ENCODE results near the gene MRAS. TPM values are rescaled to one million over a fixed set of nuclear protein-coding genes. Genes with fewer than 3 reads are reported as not detected.

Gene MRAS
- total RNA-seq, 1 donor from 2014 or later: 41.5 TPM

- peaks cover 7% of the 10 kb centered on the region for H3K36me3 Mint-ChIP-seq (ENCODE audit: unreplicated experiment)
- no peak overlapping the region for H3K4me3 Mint-ChIP-seq (ENCODE audit: unreplicated experiment)
- no peak for DNase-seq
- no peaks in the 10 kb centered on the region for H3K4me1 Mint-ChIP-seq (ENCODE audit: low read depth, unreplicated experiment)
- peaks cover 3% of the 10 kb centered on the region for H3K9me3 Mint-ChIP-seq (ENCODE audit: unreplicated experiment)
- H3K27me3 Mint-ChIP-seq (ENCODE audit: unreplicated experiment): peaks cover 20% of the 10 kb centered on the region
- H3K27ac Mint-ChIP-seq (ENCODE audit: unreplicated experiment): no peak overlapping the region
- TF ChIP-seq CTCF (IDR thresholded peaks at IDR 0.05; ENCODE audit: partially characterized antibody, unreplicated experiment): no peak
Measured at GRCh38 chr3:138438896-138439295, 90.5 kb downstream of the MRAS start.

- no peak overlapping the region for H3K4me3 Mint-ChIP-seq (ENCODE audit: unreplicated experiment)
- no peak for TF ChIP-seq CTCF (IDR thresholded peaks at IDR 0.05; ENCODE audit: partially characterized antibody, unreplicated experiment)
- H3K27ac Mint-ChIP-seq (ENCODE audit: unreplicated experiment): no peak overlapping the region
- no peaks in the 10 kb centered on the region for H3K4me1 Mint-ChIP-seq (ENCODE audit: low read depth, unreplicated experiment)
- peaks cover 16% of the 10 kb centered on the region for H3K27me3 Mint-ChIP-seq (ENCODE audit: unreplicated experiment)
- DNase-seq: no peak
- peaks cover 3% of the 10 kb centered on the region for H3K9me3 Mint-ChIP-seq (ENCODE audit: unreplicated experiment)
- peaks cover 6% of the 10 kb centered on the region for H3K36me3 Mint-ChIP-seq (ENCODE audit: unreplicated experiment)
Measured at GRCh38 chr3:138439646-138440045, 91.3 kb downstream of the MRAS start.

- Mint-ChIP-seq H3K4me1 (ENCODE audit: low read depth, unreplicated experiment) (no peaks in the 10 kb centered on the region), H3K4me3 (ENCODE audit: unreplicated experiment) (no peak overlapping the region), H3K9me3 (ENCODE audit: unreplicated experiment) (peaks cover 3% of the 10 kb centered on the region), H3K27me3 (ENCODE audit: unreplicated experiment) (peaks cover 16% of the 10 kb centered on the region), H3K27ac (ENCODE audit: unreplicated experiment) (no peak overlapping the region), H3K36me3 (ENCODE audit: unreplicated experiment) (peaks cover 6% of the 10 kb centered on the region)
- TF ChIP-seq CTCF (IDR thresholded peaks at IDR 0.05; ENCODE audit: partially characterized antibody, unreplicated experiment): no peak
- no peak for DNase-seq
Measured at GRCh38 chr3:138440121-138440521, 91.7 kb downstream of the MRAS start.

- H3K4me1 Mint-ChIP-seq (ENCODE audit: low read depth, unreplicated experiment): no peaks in the 10 kb centered on the region
- no peak for TF ChIP-seq CTCF (IDR thresholded peaks at IDR 0.05; ENCODE audit: partially characterized antibody, unreplicated experiment)
- H3K4me3 Mint-ChIP-seq (ENCODE audit: unreplicated experiment): no peak overlapping the region
Measured at GRCh38 chr3:138440596-138440995, 92.2 kb downstream of the MRAS start.

GRCh38 chr3:138441256-138441655 lies 92.9 kb downstream of the MRAS start:
- peaks cover 4% of the 10 kb centered on the region for H3K36me3 Mint-ChIP-seq (ENCODE audit: unreplicated experiment)
- peaks cover 8% of the 10 kb centered on the region for H3K27me3 Mint-ChIP-seq (ENCODE audit: unreplicated experiment)
- H3K9me3 Mint-ChIP-seq (ENCODE audit: unreplicated experiment): peaks cover 1% of the 10 kb centered on the region
- no peak overlapping the region for H3K27ac Mint-ChIP-seq (ENCODE audit: unreplicated experiment)
- no peak for TF ChIP-seq CTCF (IDR thresholded peaks at IDR 0.05; ENCODE audit: partially characterized antibody, unreplicated experiment)
- no peak overlapping the region for H3K4me3 Mint-ChIP-seq (ENCODE audit: unreplicated experiment)
- DNase-seq: no peak
- no peaks in the 10 kb centered on the region for H3K4me1 Mint-ChIP-seq (ENCODE audit: low read depth, unreplicated experiment)

More at GRCh38 chr3:138440596-138440995, 92.2 kb downstream of the MRAS start:
- no peak overlapping the region for H3K27ac Mint-ChIP-seq (ENCODE audit: unreplicated experiment)
- DNase-seq: no peak
- peaks cover 6% of the 10 kb centered on the region for H3K36me3 Mint-ChIP-seq (ENCODE audit: unreplicated experiment)
- peaks cover 3% of the 10 kb centered on the region for H3K9me3 Mint-ChIP-seq (ENCODE audit: unreplicated experiment)
- peaks cover 14% of the 10 kb centered on the region for H3K27me3 Mint-ChIP-seq (ENCODE audit: unreplicated experiment)

All from glutamatergic neuron (in vitro differentiated cells).